Endothelial cell of umbilical vein (primary cell): ENCODE data around the gene CNPY3. TPM values are rescaled to one million over a fixed set of nuclear protein-coding genes. Genes with fewer than 3 reads are reported as not detected.

Experiments
- BruUV-seq: library from RNA; stranded (reverse); fragments of 400-500 nt; replicated peaks from 2 replicates; lab custom pipeline; 2021; lab: Mats Ljungman, UMichigan
- CTCF ChIA-PET: fragments of 300-600, 350-600 bp; sonication (Branson Sonifier 250); formaldehyde crosslinking; loops from one replicate; lab custom pipeline; 2021; ENCODE audit warnings: antibody characterized with exemption, inconsistent platforms; lab: Charles Lee
- POLR2A ChIA-PET: fragments of 300-600, 350-600 bp; sonication (Branson Sonifier 250); formaldehyde crosslinking; loops from one replicate; lab custom pipeline; 2021; ENCODE audit warnings: antibody characterized with exemption, inconsistent platforms; lab: Charles Lee
- DNase-seq: peaks from one replicate; pipeline ENCODE4 v3.0.0-alpha.2; 2011; ENCODE audit warnings: low read depth, low spot score
- FAIRE-seq: peaks from 2 replicates; lab custom pipeline; 2011; peaks lifted over from hg19 to GRCh38; lab: Jason Lieb, UNC
- H2AFZ ChIP-seq: 2 replicates; pipeline ENCODE4 v1.6.0; 2012; ENCODE audit warnings: low read depth, low read length, control low read depth, inconsistent platforms
- H3K27ac ChIP-seq: 2 replicates; pipeline ENCODE4 v1.5.1; 2011; ENCODE audit warnings: low read depth, mild to moderate bottlenecking, control low read depth, low read length, moderate library complexity; ENCODE audit not compliant: insufficient read depth
- H3K27me3 ChIP-seq, 2 experiments: 2 replicates each; pipeline versions ENCODE4 v1.6.0 to v1.6.1; 2011; ENCODE audit warnings: low read length in 2 of 2, mixed read lengths in 1 of 2; ENCODE audit not compliant: control insufficient read depth in 2 of 2, insufficient read depth in 2 of 2
- H3K36me3 ChIP-seq, 2 experiments: 2 replicates in 1 of 2; 3 replicates in 1 of 2; pipeline ENCODE4 v1.5.1; 2011; ENCODE audit warnings: low read length in 2 of 2, mild to moderate bottlenecking in 1 of 2, moderate library complexity in 1 of 2; ENCODE audit not compliant: control insufficient read depth in 2 of 2, insufficient read depth in 2 of 2; ENCODE audit errors: extremely low read depth in 1 of 2
- H3K4me1 ChIP-seq: 3 replicates; pipeline ENCODE4 v1.5.1; 2011; ENCODE audit warnings: mild to moderate bottlenecking, low read length; ENCODE audit not compliant: control insufficient read depth, insufficient read depth; ENCODE audit errors: extremely low read depth
- H3K4me2 ChIP-seq: 2 replicates; pipeline ENCODE4 v1.6.1; 2011; ENCODE audit warnings: low read length, control low read depth, mixed read lengths; ENCODE audit not compliant: insufficient read depth
- H3K4me3 ChIP-seq, 3 experiments: fragments of 200-600 bp in 1 of 3; sonication (generic), shearing (Covaris generic) in 1 of 3; replicated peaks in 1 of 3; 2 replicates each; pipeline ENCODE4 v1.5.1; 2011 to 2016; ENCODE audit warnings: control low read depth in 3 of 3, low read length in 3 of 3, mild to moderate bottlenecking in 2 of 3, inconsistent platforms in 1 of 3, low read depth in 1 of 3, moderate library complexity in 1 of 3; ENCODE audit not compliant: insufficient read depth in 1 of 3
- H3K79me2 ChIP-seq: 2 replicates; pipeline ENCODE4 v1.6.0; 2012; ENCODE audit warnings: low read length, inconsistent platforms; ENCODE audit not compliant: control insufficient read depth, insufficient read depth
- H3K9ac ChIP-seq: replicated peaks from 2 replicates; pipeline ENCODE3; 2011; ENCODE audit warnings: low read length, control low read depth; ENCODE audit not compliant: insufficient read depth; ENCODE audit errors: extremely low read depth
- H3K9me1 ChIP-seq: replicated peaks from 3 replicates; pipeline ENCODE4 v1.6.0; 2011; ENCODE audit warnings: mild to moderate bottlenecking, low read length; ENCODE audit not compliant: control insufficient read depth, insufficient read depth; ENCODE audit errors: extremely low read depth
- H3K9me3 ChIP-seq: replicated peaks from 2 replicates; pipeline ENCODE4 v1.5.1; 2012; ENCODE audit warnings: low read length, inconsistent platforms; ENCODE audit not compliant: control insufficient read depth, insufficient read depth
- H4K20me1 ChIP-seq: replicated peaks from 2 replicates; pipeline ENCODE3; 2011; ENCODE audit warnings: mild to moderate bottlenecking, low read length; ENCODE audit not compliant: control insufficient read depth, insufficient read depth; ENCODE audit errors: extremely low read depth
- CTCF ChIP-seq, 2 donors: IDR thresholded peaks; 1 replicate in 1 of 2; 2 replicates in 1 of 2; pipeline ENCODE4 v1.5.1; 2011; ENCODE audit warnings: low read length in 2 of 2, mild to moderate bottlenecking in 2 of 2, moderate library complexity in 2 of 2, control low read depth in 1 of 2, inconsistent platforms in 1 of 2, low read depth in 1 of 2; ENCODE audit not compliant: insufficient read depth in 1 of 2; ENCODE audit errors: extremely low read depth in 1 of 2
- MYC ChIP-seq: IDR thresholded peaks from one replicate; pipeline ENCODE4 v1.6.1; 2011; ENCODE audit warnings: mild to moderate bottlenecking, low read depth, low read length
- POLR2A ChIP-seq: IDR thresholded peaks from 2 replicates; pipeline ENCODE4 v1.6.1; 2012; ENCODE audit warnings: low read depth, mild to moderate bottlenecking, control low read depth, low read length
- POLR2AphosphoS5 ChIP-seq: IDR thresholded peaks from 2 replicates; pipeline ENCODE4 v1.6.1; 2012; ENCODE audit warnings: low read depth, mild to moderate bottlenecking, control low read depth, low read length, moderate library complexity; ENCODE audit not compliant: insufficient read depth
- dilution Hi-C: fragments of 300-500 bp; cut with MboI; formaldehyde crosslinking; loops from one replicate; pipeline ENCODE4 v1.15.0; 2019; ENCODE audit warnings: low sequenced_read_pairs; ENCODE audit not compliant: extremely low pct_ligation_motif_present
- intact Hi-C: fragments of 100-400 bp; cut with micrococcal nuclease; formaldehyde crosslinking; loops from one replicate; pipeline ENCODE4 v1.10.0; 2022
- polyA plus RNA-seq, 4 experiments: library from polyadenylated mRNA; depleted of rRNA in 3 of 4; stranded (reverse) in 3 of 4; unstranded in 1 of 4; fragments of >200 nt; gene quantifications; 2 replicates each; pipeline versions ENCODE4 v1.2.1 to v1.2.3, GENCODE V29; 2011 to 2012; ENCODE audit warnings: missing spikeins in 1 of 4
- total RNA-seq: library from RNA; stranded (reverse); gene quantifications from 2 replicates; pipeline ENCODE4 v1.2.3, GENCODE V29; 2021

CNPY3 gene
- total and polyA plus RNA-seq, 2 donors (not counting 3 experiments of a cell fraction or from before 2014, with no cell fraction given), result 40.8 to 53.1 TPM

GRCh38 chr6:42890311-42891198 lies 38.7 kb upstream of the CNPY3 start:
- dilution Hi-C loops, result no loop called here

More at GRCh38 chr6:42890311-42891198, 38.7 kb upstream of the CNPY3 start:
- Histone ChIP-seq H3K27ac (peak overlapping the region; percentile 44), H2AFZ (peak overlapping the region; percentile 77), H3K79me2 (no peaks in the 10 kb centered on the region), H3K9me1 (no peaks in the 10 kb centered on the region), H3K27me3 (no peaks in the 10 kb centered on the region), H3K9me3 (no peaks in the 10 kb centered on the region), H3K4me3 (peak overlapping the region; percentile 26 to 68 (median 62)), H3K36me3 (peaks cover 2 to 5% of the 10 kb centered on the region in 2 experiments), H4K20me1 (no peaks in the 10 kb centered on the region), H3K4me1 (peaks cover 4% of the 10 kb centered on the region), H3K9ac (peak overlapping the region; percentile 78), H3K4me2 (peak overlapping the region; percentile 22)
- FAIRE-seq (peak; percentile 77), DNase-seq (peak; percentile 95)
- CTCF ChIA-PET, result interaction anchor here (0.7 kb wide), 1 partner anchor 228 kb away, joined by 5 read pairs; no protein-coding TSS in a partner anchor
- POLR2A ChIA-PET, result interaction anchor here (1.2 kb wide), 2 partner anchors 8 to 11 kb away, joined by 5 read pairs; partner anchors contain the start of gene RPL7L1
- intact Hi-C loops, result loop anchor here (1.0 to 5.0 kb wide), 3 partner anchors 9 to 143 kb away; partner anchors contain the start of genes RPL7L1 and TBCC
- BruUV-seq, result TSS peak; percentile 94
- TF ChIP-seq POLR2A (peak; percentile 95), MYC (peak; percentile 35), POLR2AphosphoS5 (peak; percentile 95), CTCF (IDR thresholded peaks at IDR 0.05; ENCODE audit: extremely low read depth in 1 of 2, insufficient read depth in 1 of 2, low read depth in 1 of 2, low read length in 2 of 2) (no peak)
